K562 (cell line): ENCODE results near the gene TIMM44. TPM values are rescaled to one million over a fixed set of nuclear protein-coding genes. Genes with fewer than 3 reads are reported as not detected.

Experiments used
- ATAC-seq: fragments of 200-7000 bp; cut with Tn5 transposase; 3 replicates; pipeline ENCODE4 v1.9.1; 2020; ENCODE audit warnings: moderate library complexity
- BruUV-seq: library from RNA; stranded (reverse); fragments of 400-500 nt; replicated peaks from 2 replicates; lab custom pipeline; 2021; lab: Mats Ljungman, UMichigan
- CTCF ChIA-PET: fragments of 300-600 bp; formaldehyde crosslinking; extraction: SDS; loops from one replicate; lab custom pipeline; 2021; ENCODE audit warnings: low intra/inter-chr PET ratio; lab: Yijun Ruan, JAX
- POLR2A ChIA-PET: fragments of 300-600, 350-650 bp; sonication (Branson Sonifier 250); formaldehyde crosslinking; extraction: SDS; loops from one replicate; lab custom pipeline; 2021; ENCODE audit warnings: antibody characterized with exemption, inconsistent platforms; lab: Yijun Ruan, JAX
- DNase-seq, 4 experiments: peaks; one replicate each; pipeline versions ENCODE4 v3.0.0 to v3.0.0-alpha.2; 2011 to 2018; ENCODE audit warnings: low spot score in 3 of 4, mixed read lengths in 3 of 4; ENCODE audit errors: extremely low read depth in 1 of 4
- FAIRE-seq: peaks from 2 replicates; lab custom pipeline; 2011; peaks lifted over from hg19 to GRCh38; lab: Jason Lieb, UNC
- H2AFZ ChIP-seq: 2 replicates; pipeline ENCODE4 v1.6.0; 2011; ENCODE audit warnings: low read depth, low read length, control low read depth, inconsistent platforms
- H3K27ac ChIP-seq: fragments of 200-600 bp; 3 replicates; pipeline ENCODE4 v1.8.0; 2011; ENCODE audit warnings: low read depth, mild to moderate bottlenecking, control low read depth, inconsistent platforms, low read length, moderate library complexity, mixed read lengths; ENCODE audit errors: extremely low read depth
- H3K27me3 ChIP-seq, 2 experiments: fragments of 300-600 bp in 1 of 2; 2 replicates in 1 of 2; 3 replicates in 1 of 2; pipeline versions ENCODE4 v1.6.0 to v1.8.0; 2011; ENCODE audit warnings: inconsistent platforms in 2 of 2, low read length in 2 of 2, mild to moderate bottlenecking in 1 of 2, mixed read lengths in 1 of 2, moderate library complexity in 1 of 2; ENCODE audit not compliant: control insufficient read depth in 2 of 2, insufficient read depth in 2 of 2
- H3K36me3 ChIP-seq: fragments of 300-600 bp; 3 replicates; pipeline ENCODE4 v1.8.0; 2011; ENCODE audit warnings: mild to moderate bottlenecking, low read length, inconsistent platforms; ENCODE audit not compliant: control insufficient read depth, insufficient read depth
- H3K4me1 ChIP-seq, 2 experiments: fragments of 200-600 bp in 1 of 2; replicated peaks in 1 of 2; 2 replicates in 1 of 2; 3 replicates in 1 of 2; pipeline versions ENCODE4 v1.5.1 to v1.8.0; 2011; ENCODE audit warnings: inconsistent platforms in 2 of 2, low read length in 2 of 2, mild to moderate bottlenecking in 1 of 2, mixed read lengths in 1 of 2, moderate library complexity in 1 of 2; ENCODE audit not compliant: control insufficient read depth in 2 of 2, insufficient read depth in 2 of 2
- H3K4me2 ChIP-seq: 2 replicates; pipeline ENCODE4 v1.6.1; 2011; ENCODE audit warnings: low read length, control low read depth, inconsistent platforms, mixed read lengths; ENCODE audit not compliant: insufficient read depth
- H3K4me3 ChIP-seq: fragments of 200-600 bp; sonication (generic), shearing (Covaris generic); 2 replicates; pipeline ENCODE4 v1.5.1; 2016; ENCODE audit warnings: control low read depth, inconsistent platforms
- H3K79me2 ChIP-seq: fragments of 200-600 bp; 3 replicates; pipeline ENCODE4 v1.8.0; 2011; ENCODE audit warnings: low read length, inconsistent platforms; ENCODE audit not compliant: control insufficient read depth, insufficient read depth
- H3K9ac ChIP-seq, 2 experiments: 2 replicates each; pipeline versions ENCODE4 v1.6.0 to v1.6.1; 2011; ENCODE audit warnings: low read depth in 2 of 2, low read length in 2 of 2, control low read depth in 1 of 2, inconsistent platforms in 1 of 2, mild to moderate bottlenecking in 1 of 2, mixed read lengths in 1 of 2; ENCODE audit not compliant: insufficient read depth in 1 of 2
- H3K9me1 ChIP-seq: one replicate; pipeline ENCODE4 v1.6.0; 2011; ENCODE audit warnings: inconsistent platforms, mild to moderate bottlenecking, low read length, moderate library complexity; ENCODE audit not compliant: control insufficient read depth, insufficient read depth
- H3K9me3 ChIP-seq: replicated peaks from 2 replicates; pipeline ENCODE4 v1.5.1; 2011; ENCODE audit warnings: low read depth, low read length, inconsistent platforms; ENCODE audit not compliant: control insufficient read depth, insufficient read depth
- H4K20me1 ChIP-seq: replicated peaks from 2 replicates; pipeline ENCODE4 v1.6.1; 2011; ENCODE audit warnings: low read length, inconsistent platforms, mixed read lengths; ENCODE audit not compliant: control insufficient read depth, insufficient read depth
- AFF1 ChIP-seq, 2 experiments: fragments of 450-650 bp; IDR thresholded peaks; 2 replicates each; pipeline ENCODE4 v1.6.1; 2018; ENCODE audit warnings: mild to moderate bottlenecking in 2 of 2, low read depth in 1 of 2; ENCODE audit not compliant: partially characterized antibody in 2 of 2
- BHLHE40 ChIP-seq: IDR thresholded peaks from 2 replicates; pipeline ENCODE4 v1.6.1; 2011; ENCODE audit warnings: low read length, improper control_type of control experiment
- COPS2 ChIP-seq: fragments of 450-650 bp; conservative IDR thresholded peaks from 2 replicates; pipeline ENCODE4 v1.6.1; 2016; ENCODE audit warnings: mild to moderate bottlenecking, moderate library complexity
- CREB1 ChIP-seq, 2 experiments: sonication (generic) in 1 of 2; formaldehyde crosslinking in 1 of 2; IDR thresholded peaks; 2 replicates each; pipeline versions ENCODE4 v1.6.1 to v1.8.0; 2012 to 2022; ENCODE audit warnings: inconsistent platforms in 1 of 2, mild to moderate bottlenecking in 1 of 2, missing genetic modification reagents in 1 of 2, moderate library complexity in 1 of 2
- FOXP1 ChIP-seq: sonication (generic); formaldehyde crosslinking; IDR thresholded peaks from 2 replicates; pipeline ENCODE4 v1.8.0; 2022; ENCODE audit warnings: mild to moderate bottlenecking, missing genetic modification reagents
- MTA3 ChIP-seq: fragments of 450-650 bp; formaldehyde crosslinking; IDR thresholded peaks from 2 replicates; pipeline ENCODE4 v1.6.1; 2017; ENCODE audit warnings: mild to moderate bottlenecking, borderline replicate concordance
- TEAD1 ChIP-seq, 2 experiments: fragments of 450-650 bp in 1 of 2; sonication (generic) in 1 of 2; formaldehyde crosslinking; IDR thresholded peaks; 2 replicates each; pipeline versions ENCODE4 v1.4.0 to v1.8.0; 2020 to 2022; ENCODE audit warnings: mild to moderate bottlenecking in 2 of 2, missing genetic modification reagents in 1 of 2
- THRAP3 ChIP-seq: fragments of 450-650 bp; IDR thresholded peaks from 2 replicates; pipeline ENCODE4 v1.6.1; 2016; ENCODE audit warnings: mild to moderate bottlenecking, inconsistent platforms, borderline replicate concordance
- ZBTB7A ChIP-seq: IDR thresholded peaks from 2 replicates; pipeline ENCODE4 v1.6.1; 2011; ENCODE audit warnings: low read depth, mild to moderate bottlenecking, low read length, moderate library complexity, borderline replicate concordance; ENCODE audit not compliant: control insufficient read depth
- WGBS: fragments of 100-300 bp; shearing (Covaris generic); methylation state at CpG from one replicate; pipeline ENCODE4 v1.1.6; 2016; ENCODE audit warnings: low coverage, mixed read lengths; ENCODE audit not compliant: insufficient coverage; ENCODE audit errors: missing lambda C conversion rate; 5-methylcytosine and 5-hydroxymethylcytosine counted together
- in situ Hi-C: fragments of 300-500 bp; cut with MboI; formaldehyde crosslinking; loops from 4 replicates; pipeline ENCODE4 v1.15.0; 2018; ENCODE audit warnings: inconsistent platforms, mixed read lengths
- intact Hi-C: fragments of 100-400 bp; cut with micrococcal nuclease; formaldehyde crosslinking; loops from 2 replicates; pipeline ENCODE4 v1.14.2; 2022
- polyA plus RNA-seq, 8 experiments: library from polyadenylated mRNA; depleted of rRNA in 4 of 8; stranded (reverse) in 5 of 8; unstranded in 3 of 8; fragments of >200 nt; fragmentation: Nextera tagmentation in 2 of 8; fragmentation: Illumina TruSeq in 1 of 8; extraction: Ambion mirVana in 2 of 8; extraction: Trizol in 1 of 8; gene quantifications; 2 replicates each; pipeline versions ENCODE4 v1.2.1 to v1.2.3, GENCODE V29; 2011 to 2014; ENCODE audit warnings: inconsistent platforms in 1 of 8, missing spikeins in 1 of 8
- total RNA-seq, 7 experiments: library from RNA; depleted of rRNA in 6 of 7; stranded (reverse); fragments of >200 nt in 6 of 7; fragmentation: Illumina TruSeq in 2 of 7; extraction: Trizol in 2 of 7; gene quantifications; 2 replicates each; pipeline versions ENCODE4 v1.2.1 to v1.2.3, GENCODE V29; 2011 to 2021; ENCODE audit warnings: low replicate concordance in 1 of 7

Gene TIMM44
- total and polyA plus RNA-seq, 9 of the 15 experiments (the other 6 are each of a cell fraction or from before 2014, with no cell fraction given), result 10.3 to 231 (median 89.3) TPM

DNA sequence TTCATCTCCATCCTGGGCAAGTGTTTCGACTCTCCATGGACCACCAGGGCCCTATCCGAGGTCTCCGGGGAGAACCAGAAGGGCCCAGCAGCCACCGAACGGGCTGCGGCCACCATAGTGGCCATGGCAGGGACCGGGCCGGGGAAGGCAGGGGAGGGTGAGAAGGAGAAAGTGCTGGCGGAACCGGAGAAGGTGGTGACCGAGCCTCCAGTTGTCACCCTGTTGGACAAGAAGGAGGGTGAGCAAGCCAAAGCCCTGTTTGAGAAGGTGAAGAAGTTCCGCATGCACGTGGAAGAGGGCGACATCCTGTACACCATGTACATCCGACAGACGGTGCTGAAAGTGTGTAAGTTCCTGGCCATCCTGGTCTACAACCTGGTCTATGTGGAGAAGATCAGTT is 44.5 kb downstream of the TIMM44 start:
- Histone ChIP-seq H4K20me1 (no peaks in the 10 kb centered on the region), H3K4me1 (peaks cover 6 to 37% of the 10 kb centered on the region in 2 experiments; a peak in 4 of 5 replicates), H3K4me3 (no peak overlapping the region), H3K4me2 (no peak overlapping the region), H3K36me3 (peaks cover 19% of the 10 kb centered on the region; the same call in 1 of the 3 replicates), H3K9me1 (no peaks in the 10 kb centered on the region), H3K79me2 (peaks cover 13% of the 10 kb centered on the region), H2AFZ (no peak overlapping the region), H3K27me3 (no peaks in the 10 kb centered on the region), H3K27ac (no peak overlapping the region), H3K9me3 (no peaks in the 10 kb centered on the region), H3K9ac (peak overlapping the region in 1 of 2 experiments; percentile 20; a peak in 1 of 4 replicates)
- in situ Hi-C loops (no loop called here), intact Hi-C loops (no loop called here)
- ATAC-seq, result no peak
- no peak for DNase-seq
- FAIRE-seq, result no peak
- WGBS, result 92% methylated on average over 13 of the region's 16 CpGs
- ChIA-PET CTCF (no interaction called here), POLR2A (interaction anchor here (0.6 to 5.3 kb wide), 3 partner anchors 10 to 153 kb away, joined by 3 to 72 read pairs (median 5); partner anchors contain the start of gene LRRC8E)
- no TSS peak for BruUV-seq
- TF ChIP-seq BHLHE40, result no peak
- no peak for TF ChIP-seq CREB1 (IDR thresholded peaks at IDR 0.05)
- TF ChIP-seq CREB1 (CRISPR knock-in tag; IDR thresholded peaks at IDR 0.05), result no peak
- no peak for TF ChIP-seq THRAP3
- no peak for TF ChIP-seq AFF1 (IDR thresholded peaks at IDR 0.05; ENCODE audit: low read depth in 1 of 2, partially characterized antibody in 2 of 2)
- TF ChIP-seq ZBTB7A, result no peak
- TF ChIP-seq MTA3, result no peak
- no peak for TF ChIP-seq FOXP1 (CRISPR knock-in tag)
- no peak for TF ChIP-seq TEAD1 (CRISPR knock-in tag; IDR thresholded peaks at IDR 0.05)
- TF ChIP-seq COPS2, result no peak
